ENCODE measurements around the gene MTHFD2L. TPM values are rescaled to one million over a fixed set of nuclear protein-coding genes. Genes with fewer than 3 reads are reported as not detected.

The MTHFD2L gene
- polyA plus RNA-seq, 1 donor from 2014 or later = 43.5 TPM

DNA sequence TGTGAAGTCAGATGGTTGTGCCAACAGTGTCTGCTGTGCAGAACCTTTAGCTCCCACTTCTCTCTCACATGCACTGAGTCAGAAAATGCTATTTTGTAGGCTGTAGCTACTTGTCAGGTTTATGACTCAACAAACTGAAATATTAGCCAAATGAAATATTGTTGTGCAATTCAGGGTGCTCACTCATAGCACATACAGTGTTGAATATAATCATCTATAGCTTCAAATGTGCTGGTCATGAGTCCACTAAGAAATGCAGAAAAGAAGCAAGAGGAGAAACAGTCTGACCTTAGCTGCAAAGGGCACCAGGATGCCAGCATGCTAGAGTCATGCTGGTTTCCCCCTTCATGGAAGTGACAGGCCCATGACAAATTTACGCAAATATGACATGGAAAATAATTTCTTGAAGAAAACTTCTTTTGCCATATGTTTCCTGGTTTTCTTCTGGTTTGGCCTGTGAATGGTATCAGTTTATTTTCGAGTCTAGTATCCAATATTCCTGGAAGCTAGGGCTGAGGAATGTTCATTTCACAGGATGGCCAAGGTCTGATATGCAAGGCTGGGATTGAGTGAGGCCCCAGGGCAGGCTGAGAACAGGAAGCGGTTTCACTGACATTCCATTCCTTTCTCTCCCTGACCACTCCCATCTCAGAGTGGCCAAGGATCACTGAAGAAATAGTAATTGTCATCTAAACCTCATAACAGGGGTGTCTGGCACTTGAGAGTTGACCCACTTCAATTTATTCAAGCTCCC, 48.6 kb upstream of the MTHFD2L start:
- Histone ChIP-seq H3K9ac (ENCODE audit: low read length) (no peak overlapping the region), H3K79me2 (replicated peaks; ENCODE audit: insufficient read depth, low read length) (no peaks in the 10 kb centered on the region), H3K9me3 (ENCODE audit: low read length) (no peaks in the 10 kb centered on the region), H3K9me2 (ENCODE audit: insufficient read depth, low read length) (no peaks in the 10 kb centered on the region), H3K4me2 (ENCODE audit: low read length) (no peak overlapping the region), H3F3A (ENCODE audit: insufficient read depth, low read length, poor library complexity, severe bottlenecking) (no peaks in the 10 kb centered on the region), H3K36me3 (ENCODE audit: insufficient read depth, low read length) (no peaks in the 10 kb centered on the region), H3K4me3 (ENCODE audit: low read length) (no peak overlapping the region), H3K27me3 (ENCODE audit: insufficient read depth, low read depth, low read length) (no peaks in the 10 kb centered on the region), H2AFZ (ENCODE audit: low read depth, low read length) (no peak overlapping the region), H4K20me1 (ENCODE audit: insufficient read depth) (no peaks in the 10 kb centered on the region), H3K27ac (ENCODE audit: low read length) (no peak overlapping the region)
- TF ChIP-seq POLR2AphosphoS5 (IDR thresholded peaks at IDR 0.05) = no peak
- TF ChIP-seq MXI1 (conservative IDR thresholded peaks at IDR 0.05; ENCODE audit: poor library complexity, severe bottlenecking) = no peak
- TF ChIP-seq REST (IDR thresholded peaks at IDR 0.05; ENCODE audit: borderline replicate concordance) = no peak
- TF ChIP-seq EP300 (conservative IDR thresholded peaks at IDR 0.05; ENCODE audit: poor library complexity, severe bottlenecking) = no peak
- TF ChIP-seq EZH2 (IDR thresholded peaks at IDR 0.05; ENCODE audit: borderline replicate concordance, insufficient read depth, low read length, poor library complexity, severe bottlenecking) = no peak
- no peak for TF ChIP-seq TAF1 (IDR thresholded peaks at IDR 0.05; ENCODE audit: low read depth)
- no peak for TF ChIP-seq SMC3 (conservative IDR thresholded peaks at IDR 0.05; ENCODE audit: poor library complexity)
- TF ChIP-seq CTCF (IDR thresholded peaks at IDR 0.05; ENCODE audit: poor library complexity, severe bottlenecking) = no peak
- no peak for TF ChIP-seq RAD21 (conservative IDR thresholded peaks at IDR 0.05)

DNA sequence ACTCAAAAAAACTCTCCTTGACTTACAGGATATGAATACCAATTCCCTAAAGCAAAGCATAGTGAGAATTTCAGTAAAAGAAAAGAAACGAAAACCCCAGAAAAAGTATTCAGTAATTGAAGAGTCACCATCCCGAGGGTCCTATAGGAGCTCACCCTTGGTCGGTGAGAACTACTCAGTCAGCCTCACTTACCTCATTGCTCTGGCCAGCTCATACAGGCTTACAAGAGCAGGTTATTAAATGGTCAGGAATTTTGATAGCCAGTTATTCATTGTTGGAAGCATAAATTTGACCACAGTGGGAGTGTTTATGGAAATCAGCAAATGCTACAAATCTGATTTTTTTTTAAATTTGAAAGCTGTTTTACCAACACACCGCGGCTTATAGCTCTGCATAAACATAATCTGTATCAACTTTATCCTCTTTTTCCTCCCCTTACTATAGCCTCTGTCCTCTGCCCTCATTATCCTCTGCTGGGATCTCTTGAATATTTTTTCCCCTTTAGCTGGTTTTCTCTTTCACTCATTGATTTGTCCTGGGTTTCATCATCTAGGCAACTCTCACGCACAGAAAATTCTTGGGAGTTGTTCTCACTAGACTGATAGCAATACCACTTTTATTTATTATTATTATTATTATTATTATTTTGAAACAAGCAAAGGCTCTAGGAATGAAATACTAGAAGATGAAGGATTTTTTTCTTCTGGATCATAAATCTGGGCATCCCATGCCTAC, 47.9 kb upstream of the MTHFD2L start:
- H3F3A ChIP-seq (ENCODE audit: insufficient read depth, low read length, poor library complexity, severe bottlenecking) = no peaks in the 10 kb centered on the region
- H3K27ac ChIP-seq (ENCODE audit: low read length) = no peak overlapping the region
- no peak overlapping the region for H2AFZ ChIP-seq (ENCODE audit: low read depth, low read length)
- no peaks in the 10 kb centered on the region for H3K36me3 ChIP-seq (ENCODE audit: insufficient read depth, low read length)
- no peaks in the 10 kb centered on the region for H3K9me3 ChIP-seq (ENCODE audit: low read length)
- no peaks in the 10 kb centered on the region for H3K9me2 ChIP-seq (ENCODE audit: insufficient read depth, low read length)
- H3K79me2 ChIP-seq (replicated peaks; ENCODE audit: insufficient read depth, low read length) = no peaks in the 10 kb centered on the region
- no peak overlapping the region for H3K4me3 ChIP-seq (ENCODE audit: low read length)
- no peaks in the 10 kb centered on the region for H3K27me3 ChIP-seq (ENCODE audit: insufficient read depth, low read depth, low read length)
- H3K9ac ChIP-seq (ENCODE audit: low read length) = no peak overlapping the region
- no peak overlapping the region for H3K4me2 ChIP-seq (ENCODE audit: low read length)
- H4K20me1 ChIP-seq (ENCODE audit: insufficient read depth) = no peaks in the 10 kb centered on the region
- no peak for TF ChIP-seq POLR2AphosphoS5 (IDR thresholded peaks at IDR 0.05)
- TF ChIP-seq RAD21 (conservative IDR thresholded peaks at IDR 0.05) = no peak
- no peak for TF ChIP-seq CTCF (IDR thresholded peaks at IDR 0.05; ENCODE audit: poor library complexity, severe bottlenecking)
- TF ChIP-seq EP300 (conservative IDR thresholded peaks at IDR 0.05; ENCODE audit: poor library complexity, severe bottlenecking) = no peak
- TF ChIP-seq EZH2 (IDR thresholded peaks at IDR 0.05; ENCODE audit: borderline replicate concordance, insufficient read depth, low read length, poor library complexity, severe bottlenecking) = no peak
- TF ChIP-seq SMC3 (conservative IDR thresholded peaks at IDR 0.05; ENCODE audit: poor library complexity) = no peak
- no peak for TF ChIP-seq MXI1 (conservative IDR thresholded peaks at IDR 0.05; ENCODE audit: poor library complexity, severe bottlenecking)
- TF ChIP-seq REST (IDR thresholded peaks at IDR 0.05; ENCODE audit: borderline replicate concordance) = no peak
- no peak for TF ChIP-seq TAF1 (IDR thresholded peaks at IDR 0.05; ENCODE audit: low read depth)

Measured in neural cell (in vitro differentiated cells).